ENCODE results near the gene TAS1R2.

Gene TAS1R2

DNA sequence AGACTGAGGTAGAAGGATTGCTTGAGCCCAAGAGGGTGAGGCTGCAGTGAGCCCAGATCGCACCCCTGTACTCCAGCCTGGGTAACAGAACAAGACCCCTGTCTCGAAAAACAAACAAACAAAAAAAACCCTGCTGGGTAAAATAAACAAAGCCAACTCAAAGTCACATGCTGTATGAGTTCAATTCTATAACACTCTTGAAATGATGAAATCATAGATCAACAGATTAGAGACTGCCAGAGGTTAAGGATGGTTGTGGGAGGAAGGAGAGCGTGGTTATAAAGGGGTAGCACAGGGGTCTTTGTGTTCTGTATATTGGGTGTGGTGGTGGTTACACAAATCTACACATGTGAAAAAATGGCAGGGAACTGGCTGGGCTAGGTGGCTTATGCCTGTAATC is 62.5 kb downstream of the TAS1R2 start:
- no peak for DNase-seq

- no peak for DNase-seq
These were observed 64.3 kb downstream of the TAS1R2 start for GRCh38 chr1:18795002-18795689.

DNA sequence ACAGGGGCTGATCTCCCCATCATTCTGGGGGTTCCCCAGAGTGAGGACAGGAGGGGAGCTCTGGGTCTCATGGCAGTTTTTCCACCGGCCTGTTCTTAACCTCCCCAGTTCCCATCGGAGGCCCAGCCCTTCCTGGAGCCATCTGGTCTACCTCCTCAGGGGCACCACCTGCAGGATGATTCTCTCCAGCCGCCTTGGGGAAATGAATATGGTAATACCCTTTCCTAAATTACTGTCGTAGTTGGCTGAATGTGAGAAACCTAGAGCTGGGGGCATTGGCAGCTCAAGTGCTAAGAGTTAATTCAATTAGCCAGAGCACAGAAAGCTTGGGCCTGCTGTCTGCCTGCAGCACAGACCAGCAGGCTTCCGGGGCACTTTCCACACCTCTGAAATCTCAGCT is 64.9 kb downstream of the TAS1R2 start:
- no peak for DNase-seq

DNA sequence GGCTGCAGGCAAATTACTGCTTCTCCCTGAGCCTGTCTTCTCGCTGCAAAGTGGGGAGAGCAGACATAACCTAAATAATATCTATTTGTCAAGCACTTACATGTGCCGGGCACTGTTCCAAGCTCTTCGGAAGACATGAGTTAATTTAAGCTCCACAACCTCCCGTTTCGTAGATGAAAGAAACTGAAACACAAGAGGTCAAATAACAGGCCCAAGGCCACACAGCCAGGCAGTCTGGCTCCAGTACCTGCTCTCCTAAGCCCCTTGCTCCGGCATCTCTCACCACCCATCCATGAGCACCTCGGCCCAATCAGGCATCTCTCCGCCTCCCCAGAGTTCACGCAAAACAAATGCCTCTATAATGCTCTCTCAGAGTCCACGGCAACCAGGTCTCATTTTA is 65.4 kb downstream of the TAS1R2 start:
- no peak for DNase-seq

DNA sequence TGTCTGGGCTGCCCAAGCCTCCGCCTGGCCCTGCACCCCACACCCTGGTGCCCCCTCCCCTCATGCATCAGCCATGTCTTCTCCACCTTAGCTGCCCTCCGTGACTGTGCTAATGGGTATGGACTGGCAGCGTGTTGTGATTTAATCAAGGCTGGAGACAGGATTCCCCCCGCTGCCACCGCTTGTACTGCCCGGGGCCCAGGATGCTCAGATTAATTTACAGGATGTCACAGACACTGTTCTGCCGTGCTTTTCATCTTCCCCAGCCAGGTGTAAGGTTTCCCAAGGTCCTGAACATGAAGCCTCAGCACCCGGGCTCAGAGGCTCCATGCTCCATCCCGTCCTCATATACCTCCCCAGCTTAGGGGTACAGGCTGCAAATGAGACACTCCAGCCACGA is 66.3 kb downstream of the TAS1R2 start:
- no peak for DNase-seq

DNA sequence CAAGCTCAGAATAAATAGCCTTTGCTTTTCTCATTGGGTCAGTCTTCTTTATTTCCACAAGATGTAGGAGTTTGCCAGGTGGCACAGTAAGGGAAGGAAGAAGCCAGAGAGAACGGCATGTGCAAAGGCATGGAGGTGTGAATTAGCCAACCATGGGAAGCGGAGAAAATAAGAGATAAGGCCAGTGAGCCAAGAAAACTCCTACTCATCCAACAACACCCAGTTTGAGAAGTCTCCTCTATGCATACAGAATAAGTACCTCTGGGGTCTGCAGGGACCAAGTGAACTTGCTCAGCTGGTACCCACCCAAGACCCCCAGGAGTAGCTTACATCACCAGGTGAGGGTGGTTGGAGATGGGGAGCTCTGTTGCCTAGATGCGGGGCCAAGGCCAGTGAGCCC is 66.7 kb downstream of the TAS1R2 start:
- DNase-seq, result no peak

All from stimulated activated CD4-positive, alpha-beta T cell treated with anti-CD3 and anti-CD28 coated beads, Interleukin-4, amount 100 ng/mL, for 4 hours (primary cell).